NOMO-1 (cell line): ENCODE data around the gene GNB1.

Experiments used
- DNase-seq, 2 experiments: peaks; one replicate each; lab custom pipeline; 2025; ENCODE audit not compliant: unreplicated experiment in 2 of 2; lab: John Stamatoyannopoulos, UW

GNB1 gene

GRCh38 chr1:1768249-1768992 lies 122.5 kb downstream of the GNB1 start:
- DNase-seq, result no peak

GRCh38 chr1:1764876-1765470 lies 125.9 kb downstream of the GNB1 start:
- DNase-seq, result peak; percentile 69 to 85

GRCh38 chr1:1763657-1764621 lies 126.9 kb downstream of the GNB1 start:
- peak; percentile 71 to 80 for DNase-seq

- no peak for DNase-seq
Measured at GRCh38 chr1:1761504-1762376, 129.1 kb downstream of the GNB1 start.

- no peak for DNase-seq
Measured at GRCh38 chr1:1760715-1761114, 130.2 kb downstream of the GNB1 start.

GRCh38 chr1:1760345-1760650 lies 130.6 kb downstream of the GNB1 start:
- no peak for DNase-seq

- DNase-seq, result no peak
Measured at GRCh38 chr1:1759456-1760344, 131.2 kb downstream of the GNB1 start.

GRCh38 chr1:1758692-1759455 lies 132.0 kb downstream of the GNB1 start:
- no peak for DNase-seq

- DNase-seq, result no peak
Measured at GRCh38 chr1:1758059-1758621, 132.7 kb downstream of the GNB1 start.

GRCh38 chr1:1757422-1758058 lies 133.3 kb downstream of the GNB1 start:
- DNase-seq, result no peak

GRCh38 chr1:1756661-1757421 lies 134.0 kb downstream of the GNB1 start:
- no peak for DNase-seq

GRCh38 chr1:1755852-1756251 lies 135.0 kb downstream of the GNB1 start:
- DNase-seq, result no peak

GRCh38 chr1:1755426-1755825 lies 135.5 kb downstream of the GNB1 start:
- DNase-seq, result no peak

GRCh38 chr1:1754051-1754815 lies 136.7 kb downstream of the GNB1 start:
- DNase-seq, result no peak

- no peak for DNase-seq
Measured at GRCh38 chr1:1753607-1754005, 137.3 kb downstream of the GNB1 start.
